ENCODE results near the gene CDADC1. TPM values are rescaled to one million over a fixed set of nuclear protein-coding genes. Genes with fewer than 3 reads are reported as not detected.

The CDADC1 gene
- total and polyA plus RNA-seq, 2 of the 13 experiments (the other 11 are each of a cell fraction or from before 2014, with no cell fraction given) = 2.4 to 9.0 TPM

GRCh38 chr13:49247643-49248621 lies at the start of gene CDADC1 (continued):
- TF ChIP-seq REST (IDR thresholded peaks at IDR 0.05; ENCODE audit: borderline replicate concordance in 1 of 2, low read depth in 1 of 2, low read length in 2 of 2) (0 out of 4 replicates have a peak, but pooled peaks of 1 of the 2 experiments have one; percentile 9), CAMTA2 (CRISPR knock-in tag; IDR thresholded peaks at IDR 0.05; ENCODE audit: borderline replicate concordance) (no peak; the same call in 1 of the 2 replicates), CHD4 (IDR thresholded peaks at IDR 0.05; ENCODE audit: borderline replicate concordance, low read length) (no peak), YEATS2 (CRISPR knock-in tag; IDR thresholded peaks at IDR 0.05; ENCODE audit: borderline replicate concordance) (peak; percentile 89), TFE3 (CRISPR knock-in tag; IDR thresholded peaks at IDR 0.05) (no peak), LCORL (IDR thresholded peaks at IDR 0.05) (no peak), LCORL (CRISPR knock-in tag; IDR thresholded peaks at IDR 0.05) (peak; percentile 28; the same call in 1 of the 2 replicates), BORCS8-MEF2B (CRISPR knock-in tag; IDR thresholded peaks at IDR 0.05) (peak; percentile 67; the same call in 1 of the 2 replicates), TBX2 (CRISPR knock-in tag; IDR thresholded peaks at IDR 0.05; ENCODE audit: borderline replicate concordance) (peak; percentile 43; the same call in 1 of the 2 replicates), ATF7 (IDR thresholded peaks at IDR 0.05) (peak; percentile 99), ATF7 (CRISPR knock-in tag; IDR thresholded peaks at IDR 0.05) (peak; percentile 95), GZF1 (CRISPR knock-in tag; IDR thresholded peaks at IDR 0.05) (no peak), ZNF354B (CRISPR knock-in tag; IDR thresholded peaks at IDR 0.05) (0 out of 2 replicates have a peak, but pooled peaks have one; percentile 24), ZBTB33 (CRISPR knock-in tag; IDR thresholded peaks at IDR 0.05) (no peak), PITX1 (CRISPR knock-in tag; IDR thresholded peaks at IDR 0.05) (peak; percentile 2; the same call in 1 of the 2 replicates), ARHGAP35 (CRISPR knock-in tag; IDR thresholded peaks at IDR 0.05; ENCODE audit: borderline replicate concordance) (no peak)
- TF ChIP-seq, protein P1, sequence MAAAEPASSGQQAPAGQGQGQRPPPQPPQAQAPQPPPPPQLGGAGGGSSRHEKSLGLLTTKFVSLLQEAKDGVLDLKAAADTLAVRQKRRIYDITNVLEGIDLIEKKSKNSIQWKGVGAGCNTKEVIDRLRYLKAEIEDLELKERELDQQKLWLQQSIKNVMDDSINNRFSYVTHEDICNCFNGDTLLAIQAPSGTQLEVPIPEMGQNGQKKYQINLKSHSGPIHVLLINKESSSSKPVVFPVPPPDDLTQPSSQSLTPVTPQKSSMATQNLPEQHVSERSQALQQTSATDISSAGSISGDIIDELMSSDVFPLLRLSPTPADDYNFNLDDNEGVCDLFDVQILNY (CRISPR knock-in tag; conservative IDR thresholded peaks at IDR 0.05) = no peak
- TF ChIP-seq, protein P2, sequence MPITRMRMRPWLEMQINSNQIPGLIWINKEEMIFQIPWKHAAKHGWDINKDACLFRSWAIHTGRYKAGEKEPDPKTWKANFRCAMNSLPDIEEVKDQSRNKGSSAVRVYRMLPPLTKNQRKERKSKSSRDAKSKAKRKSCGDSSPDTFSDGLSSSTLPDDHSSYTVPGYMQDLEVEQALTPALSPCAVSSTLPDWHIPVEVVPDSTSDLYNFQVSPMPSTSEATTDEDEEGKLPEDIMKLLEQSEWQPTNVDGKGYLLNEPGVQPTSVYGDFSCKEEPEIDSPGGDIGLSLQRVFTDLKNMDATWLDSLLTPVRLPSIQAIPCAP (CRISPR knock-in tag; IDR thresholded peaks at IDR 0.05; ENCODE audit: low read depth) = no peak
- TF ChIP-seq, protein P3, sequence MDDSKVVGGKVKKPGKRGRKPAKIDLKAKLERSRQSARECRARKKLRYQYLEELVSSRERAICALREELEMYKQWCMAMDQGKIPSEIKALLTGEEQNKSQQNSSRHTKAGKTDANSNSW (CRISPR knock-in tag; IDR thresholded peaks at IDR 0.05; ENCODE audit: borderline replicate concordance) = no peak

Data from HepG2 (cell line).